Right lobe of liver (tissue), 4 donors: ENCODE data around the gene MAML3.
A peak's percentile ranks its signal among the peaks of the same experiment; 100 is the strongest.

ENCODE experiments used
- POLR2A ChIP-seq: fragments of 450-650 bp; IDR thresholded peaks from one replicate; pipeline ENCODE4 v1.6.1; 2017; ENCODE audit warnings: antibody characterized with exemption, mild to moderate bottlenecking
- TF ChIP-seq, protein P1 (sequence below), 4 donors: fragments of 200-600 bp in 3 of 4; fragments of 450-650 bp in 1 of 4; IDR thresholded peaks; one replicate each; pipeline versions ENCODE4 v1.5.1 to v1.8.0; 2016 to 2022; ENCODE audit warnings: antibody characterized with exemption in 4 of 4, mild to moderate bottlenecking in 2 of 4
- donor health status: DM: no; HTN: no; CAD: no.
- donor health status: DM: no; HTN: no; CAD: no.
- donor health status: DM: no; HTN: yes; CAD: no.

DNA sequence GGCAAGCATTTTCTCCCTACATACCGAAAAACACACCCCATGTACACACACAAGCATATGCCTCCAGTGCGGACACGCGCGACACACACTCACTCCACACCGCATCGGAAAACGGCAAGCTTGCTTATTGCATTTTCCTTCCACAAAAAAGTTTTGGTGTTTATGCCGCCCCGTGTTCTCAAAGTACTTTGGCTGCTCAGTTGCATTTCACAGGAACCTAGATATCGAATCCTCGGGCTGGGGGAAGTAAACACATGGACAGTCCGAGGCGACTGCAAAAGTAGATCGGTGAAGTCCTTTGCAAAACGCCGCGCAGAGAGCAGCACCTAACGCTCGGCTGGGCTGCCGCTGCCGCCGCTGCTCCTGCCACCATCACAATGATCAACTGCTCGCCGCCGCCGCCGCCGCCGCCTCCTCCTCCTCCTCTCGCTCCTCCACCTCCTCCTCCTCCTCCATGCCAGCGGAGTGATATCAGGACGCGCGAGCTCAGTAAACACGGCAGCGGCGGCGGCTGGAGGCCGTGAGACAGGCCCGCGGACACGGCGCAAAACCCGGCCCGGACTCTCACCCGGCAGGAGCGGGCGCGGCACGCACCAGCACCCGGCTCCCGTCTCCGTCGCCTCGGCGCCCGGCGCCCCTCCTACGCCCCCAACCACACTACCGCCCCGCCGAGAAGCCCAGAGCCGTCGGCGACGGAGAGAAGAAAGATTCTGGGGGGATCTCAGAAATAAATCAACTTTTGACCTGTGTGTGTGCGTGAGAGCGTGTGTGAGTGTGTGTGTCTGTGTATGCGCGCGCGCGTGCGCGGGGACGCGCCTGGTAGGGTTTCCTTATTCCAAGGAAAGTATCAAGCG, at the start of gene MAML3:
- peak; percentile 89 for TF ChIP-seq POLR2A
- TF ChIP-seq, protein P1, sequence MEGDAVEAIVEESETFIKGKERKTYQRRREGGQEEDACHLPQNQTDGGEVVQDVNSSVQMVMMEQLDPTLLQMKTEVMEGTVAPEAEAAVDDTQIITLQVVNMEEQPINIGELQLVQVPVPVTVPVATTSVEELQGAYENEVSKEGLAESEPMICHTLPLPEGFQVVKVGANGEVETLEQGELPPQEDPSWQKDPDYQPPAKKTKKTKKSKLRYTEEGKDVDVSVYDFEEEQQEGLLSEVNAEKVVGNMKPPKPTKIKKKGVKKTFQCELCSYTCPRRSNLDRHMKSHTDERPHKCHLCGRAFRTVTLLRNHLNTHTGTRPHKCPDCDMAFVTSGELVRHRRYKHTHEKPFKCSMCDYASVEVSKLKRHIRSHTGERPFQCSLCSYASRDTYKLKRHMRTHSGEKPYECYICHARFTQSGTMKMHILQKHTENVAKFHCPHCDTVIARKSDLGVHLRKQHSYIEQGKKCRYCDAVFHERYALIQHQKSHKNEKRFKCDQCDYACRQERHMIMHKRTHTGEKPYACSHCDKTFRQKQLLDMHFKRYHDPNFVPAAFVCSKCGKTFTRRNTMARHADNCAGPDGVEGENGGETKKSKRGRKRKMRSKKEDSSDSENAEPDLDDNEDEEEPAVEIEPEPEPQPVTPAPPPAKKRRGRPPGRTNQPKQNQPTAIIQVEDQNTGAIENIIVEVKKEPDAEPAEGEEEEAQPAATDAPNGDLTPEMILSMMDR (IDR thresholded peaks at IDR 0.05): no peak
